Measurements from ENCODE around the gene HBG1.
A peak's percentile ranks its signal among the peaks of the same experiment; 100 is the strongest.
"Not testable (repeated sequence)": the region's sequence is repeated elsewhere in the genome, so short reads cannot be mapped to it uniquely, and the experiment has no call there.

Gene HBG1

GRCh38 chr11:5249807-5250396 lies at the start of gene HBG1:
Gene HBG1 (minus strand): TSS chr11:5249857. CDS start chr11:5249804, 53 bp downstream.
- H3K4me3 Mint-ChIP-seq; H3K4me1 Mint-ChIP-seq; H3K36me3 Mint-ChIP-seq; DNase-seq (ENCODE audit: low spot score in 2 of 2); H3K27ac Mint-ChIP-seq; H3K9me3 Mint-ChIP-seq; ATAC-seq: not testable (repeated sequence)

- DNase-seq (ENCODE audit: low spot score in 2 of 2): no peak
- Mint-ChIP-seq H3K4me3 (no peak overlapping the region), H3K4me1 (no peaks in the 10 kb centered on the region), H3K9me3 (peaks cover 6% of the 10 kb centered on the region), H3K27ac (no peak overlapping the region), H3K36me3 (no peaks in the 10 kb centered on the region)
- ATAC-seq: no peak
Measured at GRCh38 chr11:5298451-5298850, 48.8 kb upstream of the HBG1 start.

- no peak for ATAC-seq
- H3K4me1 Mint-ChIP-seq: no peaks in the 10 kb centered on the region
Measured at GRCh38 chr11:5297721-5298323, 48.2 kb upstream of the HBG1 start.

GRCh38 chr11:5294342-5294995 lies 44.8 kb upstream of the HBG1 start:
- not testable (repeated sequence) for ATAC-seq; H3K4me3 Mint-ChIP-seq; H3K27ac Mint-ChIP-seq; DNase-seq (ENCODE audit: low spot score in 2 of 2); H3K9me3 Mint-ChIP-seq; H3K36me3 Mint-ChIP-seq; H3K4me1 Mint-ChIP-seq

More at GRCh38 chr11:5297721-5298323, 48.2 kb upstream of the HBG1 start:
- Mint-ChIP-seq H3K36me3 (no peaks in the 10 kb centered on the region), H3K27ac (no peak overlapping the region), H3K4me3 (no peak overlapping the region), H3K9me3 (peaks cover 6% of the 10 kb centered on the region)
- no peak for DNase-seq (ENCODE audit: low spot score in 2 of 2)

- Mint-ChIP-seq H3K4me3 (no peak overlapping the region), H3K4me1 (no peaks in the 10 kb centered on the region), H3K36me3 (no peaks in the 10 kb centered on the region), H3K27ac (no peak overlapping the region), H3K9me3 (no peaks in the 10 kb centered on the region)
- no peak for DNase-seq (ENCODE audit: low spot score in 2 of 2)
- no peak for ATAC-seq
Measured at GRCh38 chr11:5293028-5293427, 43.4 kb upstream of the HBG1 start.

GRCh38 chr11:5291207-5291838 lies 41.7 kb upstream of the HBG1 start:
- H3K4me3 Mint-ChIP-seq: no peak overlapping the region
- H3K27ac Mint-ChIP-seq: no peak overlapping the region
- no peaks in the 10 kb centered on the region for H3K36me3 Mint-ChIP-seq
- H3K4me1 Mint-ChIP-seq: no peaks in the 10 kb centered on the region
- no peaks in the 10 kb centered on the region for H3K9me3 Mint-ChIP-seq
- ATAC-seq (peak; percentile 54), DNase-seq (ENCODE audit: low spot score in 2 of 2) (no peak)

- H3K4me3 Mint-ChIP-seq: no peak overlapping the region
- no peaks in the 10 kb centered on the region for H3K4me1 Mint-ChIP-seq
- no peaks in the 10 kb centered on the region for H3K9me3 Mint-ChIP-seq
- H3K36me3 Mint-ChIP-seq: no peaks in the 10 kb centered on the region
- ATAC-seq (no peak), DNase-seq (ENCODE audit: low spot score in 2 of 2) (no peak)
- H3K27ac Mint-ChIP-seq: no peak overlapping the region
Measured at GRCh38 chr11:5290106-5290505, 40.4 kb upstream of the HBG1 start.

- H3K4me3 Mint-ChIP-seq: no peak overlapping the region
- H3K27ac Mint-ChIP-seq: no peak overlapping the region
- no peaks in the 10 kb centered on the region for H3K36me3 Mint-ChIP-seq
- H3K4me1 Mint-ChIP-seq: no peaks in the 10 kb centered on the region
- DNase-seq (ENCODE audit: low spot score in 2 of 2) (no peak), ATAC-seq (no peak)
- no peaks in the 10 kb centered on the region for H3K9me3 Mint-ChIP-seq
Measured at GRCh38 chr11:5289696-5290095, 40.0 kb upstream of the HBG1 start.

GRCh38 chr11:5288906-5289550 lies 39.4 kb upstream of the HBG1 start:
- H3K4me3 Mint-ChIP-seq: no peak overlapping the region
- H3K27ac Mint-ChIP-seq: no peak overlapping the region
- no peak for DNase-seq (ENCODE audit: low spot score in 2 of 2)
- H3K9me3 Mint-ChIP-seq: no peaks in the 10 kb centered on the region
- H3K36me3 Mint-ChIP-seq: no peaks in the 10 kb centered on the region
- H3K4me1 Mint-ChIP-seq: no peaks in the 10 kb centered on the region
- ATAC-seq: no peak

- H3K36me3 Mint-ChIP-seq: no peaks in the 10 kb centered on the region
- no peak for DNase-seq (ENCODE audit: low spot score in 2 of 2)
- H3K9me3 Mint-ChIP-seq: no peaks in the 10 kb centered on the region
- H3K4me1 Mint-ChIP-seq: no peaks in the 10 kb centered on the region
- ATAC-seq: no peak
- no peak overlapping the region for H3K27ac Mint-ChIP-seq
- no peak overlapping the region for H3K4me3 Mint-ChIP-seq
Measured at GRCh38 chr11:5288108-5288905, 38.6 kb upstream of the HBG1 start.

GRCh38 chr11:5286901-5287300 lies 37.2 kb upstream of the HBG1 start:
- no peak overlapping the region for H3K27ac Mint-ChIP-seq
- ATAC-seq: no peak
- no peaks in the 10 kb centered on the region for H3K4me1 Mint-ChIP-seq
- H3K4me3 Mint-ChIP-seq: no peak overlapping the region
- H3K9me3 Mint-ChIP-seq: no peaks in the 10 kb centered on the region
- no peaks in the 10 kb centered on the region for H3K36me3 Mint-ChIP-seq
- DNase-seq (ENCODE audit: low spot score in 2 of 2): no peak

GRCh38 chr11:5286351-5286750 lies 36.7 kb upstream of the HBG1 start:
- no peaks in the 10 kb centered on the region for H3K36me3 Mint-ChIP-seq
- H3K4me3 Mint-ChIP-seq: no peak overlapping the region
- H3K27ac Mint-ChIP-seq: no peak overlapping the region
- ATAC-seq (no peak), DNase-seq (ENCODE audit: low spot score in 2 of 2) (no peak)
- H3K9me3 Mint-ChIP-seq: no peaks in the 10 kb centered on the region
- no peaks in the 10 kb centered on the region for H3K4me1 Mint-ChIP-seq

- no peak overlapping the region for H3K4me3 Mint-ChIP-seq
- no peaks in the 10 kb centered on the region for H3K4me1 Mint-ChIP-seq
- no peaks in the 10 kb centered on the region for H3K9me3 Mint-ChIP-seq
- ATAC-seq (no peak), DNase-seq (ENCODE audit: low spot score in 2 of 2) (no peak)
- no peak overlapping the region for H3K27ac Mint-ChIP-seq
- H3K36me3 Mint-ChIP-seq: no peaks in the 10 kb centered on the region
Measured at GRCh38 chr11:5285703-5286340, 36.2 kb upstream of the HBG1 start.

- ATAC-seq: no peak
- no peaks in the 10 kb centered on the region for H3K9me3 Mint-ChIP-seq
- no peak overlapping the region for H3K27ac Mint-ChIP-seq
- DNase-seq (ENCODE audit: low spot score in 2 of 2): no peak
- H3K36me3 Mint-ChIP-seq: no peaks in the 10 kb centered on the region
- H3K4me1 Mint-ChIP-seq: no peaks in the 10 kb centered on the region
- H3K4me3 Mint-ChIP-seq: no peak overlapping the region
Measured at GRCh38 chr11:5284637-5285036, 35.0 kb upstream of the HBG1 start.

Data from stimulated activated effector memory CD8-positive, alpha-beta T cell treated with anti-CD3 and anti-CD28 coated beads, Interleukin-12 subunit alpha, Interleukin-12 subunit beta, amount 100 ng/mL, for 72 hours (primary cell).